CD4-positive, CD25-positive, alpha-beta regulatory T cell (primary cell): ENCODE data around the gene DNAJC24. TPM values are rescaled to one million over a fixed set of nuclear protein-coding genes. Genes with fewer than 3 reads are reported as not detected.

Experiments used
- ATAC-seq, 2 donors: fragments of 150-1000 bp; cut with Tn5 transposase; one replicate each; pipeline ENCODE4 v1.10.0; 2021; ENCODE audit warnings: low read depth in 2 of 2, moderate number of reproducible peaks in 2 of 2, moderate library complexity in 1 of 2
- DNase-seq, 3 donors: peaks; one replicate each; pipeline versions ENCODE4 v3.0.0 to v3.0.0-alpha.2; 2012 to 2022; ENCODE audit warnings: mixed read lengths in 1 of 3
- H3K27ac ChIP-seq: one replicate; pipeline ENCODE4 v1.7.0; 2013; ENCODE audit warnings: mild to moderate bottlenecking, low read length; ENCODE audit not compliant: insufficient read depth, poor library complexity, severe bottlenecking
- H3K27me3 ChIP-seq: one replicate; pipeline ENCODE4 v1.7.0; 2013; ENCODE audit warnings: low read length; ENCODE audit not compliant: control insufficient read depth, insufficient read depth
- H3K36me3 ChIP-seq: one replicate; pipeline ENCODE4 v1.7.0; 2013; ENCODE audit warnings: mild to moderate bottlenecking, low read length, moderate library complexity; ENCODE audit not compliant: control insufficient read depth, insufficient read depth
- H3K4me1 ChIP-seq: 2 replicates; pipeline ENCODE4 v1.7.0; 2013; ENCODE audit warnings: mild to moderate bottlenecking, low read length; ENCODE audit not compliant: insufficient read depth, control insufficient read depth, poor library complexity, severe bottlenecking
- H3K4me3 ChIP-seq: one replicate; pipeline ENCODE4 v1.7.0; 2013; ENCODE audit warnings: low read depth, mild to moderate bottlenecking, low read length, moderate library complexity
- H3K9me3 ChIP-seq, 2 experiments: 1 replicate in 1 of 2; 2 replicates in 1 of 2; pipeline ENCODE4 v1.7.0; 2013; ENCODE audit warnings: low read length in 2 of 2, mild to moderate bottlenecking in 1 of 2, moderate library complexity in 1 of 2; ENCODE audit not compliant: control insufficient read depth in 2 of 2
- H3K27ac Mint-ChIP-seq, 3 donors: one replicate each; pipeline ENCODE4 v1.8.0; 2020 to 2022; ENCODE audit warnings: mild to moderate bottlenecking in 3 of 3, mixed read lengths in 3 of 3, moderate library complexity in 2 of 3
- H3K27me3 Mint-ChIP-seq: one replicate; pipeline ENCODE4 v1.8.0; 2022; ENCODE audit warnings: mild to moderate bottlenecking, mixed read lengths
- H3K36me3 Mint-ChIP-seq: one replicate; pipeline ENCODE4 v1.8.0; 2020; ENCODE audit warnings: mixed read lengths
- H3K4me1 Mint-ChIP-seq, 4 donors: one replicate each; pipeline ENCODE4 v1.8.0; 2020 to 2022; ENCODE audit warnings: mixed read lengths in 4 of 4, mild to moderate bottlenecking in 1 of 4
- H3K4me3 Mint-ChIP-seq, 4 donors: one replicate each; pipeline ENCODE4 v1.8.0; 2020 to 2022; ENCODE audit warnings: mild to moderate bottlenecking in 4 of 4, mixed read lengths in 4 of 4, moderate library complexity in 3 of 4
- H3K9me3 Mint-ChIP-seq, 7 donors: one replicate each; pipeline ENCODE4 v1.8.0; 2020 to 2022; ENCODE audit warnings: mixed read lengths in 7 of 7, mild to moderate bottlenecking in 3 of 7, moderate library complexity in 2 of 7
- polyA plus RNA-seq, 4 donors: library from polyadenylated mRNA; unstranded; fragments of 300-500 nt; fragmentation: Illumina TruSeq; gene quantifications; one replicate each; pipeline ENCODE4 v1.2.3, GENCODE V29; 2021
- total RNA-seq: library from RNA; stranded (reverse); gene quantifications from one replicate; pipeline ENCODE4 v1.2.3, GENCODE V29; 2022

Gene DNAJC24
- total and polyA plus RNA-seq, 5 donors from 2014 or later = 8.2 to 13.5 (median 10.9) TPM

- Histone ChIP-seq H3K36me3 (peaks cover 9% of the 10 kb centered on the region), H3K9me3 (no peaks in the 10 kb centered on the region), H3K27ac (no peak overlapping the region), H3K4me1 (no peaks in the 10 kb centered on the region), H3K27me3 (no peaks in the 10 kb centered on the region), H3K4me3 (no peak overlapping the region)
- Mint-ChIP-seq H3K9me3 (peaks cover 0 to 1% (median 0%) of the 10 kb centered on the region in 7 donors), H3K36me3 (peaks cover 15% of the 10 kb centered on the region), H3K27me3 (no peaks in the 10 kb centered on the region), H3K4me3 (no peak overlapping the region), H3K4me1 (peaks cover 0 to 9% (median 5%) of the 10 kb centered on the region in 4 donors), H3K27ac (no peak overlapping the region)
- DNase-seq = no peak
- no peak for ATAC-seq
Measured at GRCh38 chr11:31417357-31417756, 47.7 kb downstream of the DNAJC24 start.

GRCh38 chr11:31417816-31418215, 48.2 kb downstream of the DNAJC24 start:
- no peak overlapping the region for H3K27ac Mint-ChIP-seq

GRCh38 chr11:31419138-31419537, 49.5 kb downstream of the DNAJC24 start:
- Mint-ChIP-seq H3K27ac (no peak overlapping the region), H3K4me1 (peaks cover 0 to 7% (median 0%) of the 10 kb centered on the region in 4 donors), H3K36me3 (peaks cover 11% of the 10 kb centered on the region), H3K9me3 (no peaks in the 10 kb centered on the region), H3K27me3 (no peaks in the 10 kb centered on the region), H3K4me3 (no peak overlapping the region)
- Histone ChIP-seq H3K36me3 (peaks cover 9% of the 10 kb centered on the region), H3K9me3 (no peaks in the 10 kb centered on the region), H3K4me1 (no peaks in the 10 kb centered on the region), H3K4me3 (no peak overlapping the region), H3K27me3 (no peaks in the 10 kb centered on the region), H3K27ac (no peak overlapping the region)
- no peak for DNase-seq
- ATAC-seq = no peak

More at GRCh38 chr11:31417816-31418215, 48.2 kb downstream of the DNAJC24 start:
- DNase-seq = no peak
- no peaks in the 10 kb centered on the region for H3K27me3 ChIP-seq
- H3K27ac ChIP-seq = no peak overlapping the region
- H3K27me3 Mint-ChIP-seq = no peaks in the 10 kb centered on the region
- H3K9me3 Mint-ChIP-seq = no peaks in the 10 kb centered on the region
- H3K36me3 Mint-ChIP-seq = peaks cover 15% of the 10 kb centered on the region
- no peak overlapping the region for H3K4me3 Mint-ChIP-seq
- no peak overlapping the region for H3K4me3 ChIP-seq
- H3K36me3 ChIP-seq = peaks cover 9% of the 10 kb centered on the region
- peaks cover 0 to 7% (median 3%) of the 10 kb centered on the region in 4 donors for H3K4me1 Mint-ChIP-seq
- no peaks in the 10 kb centered on the region for H3K9me3 ChIP-seq
- no peaks in the 10 kb centered on the region for H3K4me1 ChIP-seq
- no peak for ATAC-seq

- Mint-ChIP-seq H3K27me3 (no peaks in the 10 kb centered on the region), H3K27ac (no peak overlapping the region), H3K36me3 (peaks cover 11% of the 10 kb centered on the region), H3K4me3 (no peak overlapping the region), H3K4me1 (peaks cover 0 to 7% (median 0%) of the 10 kb centered on the region in 4 donors), H3K9me3 (no peaks in the 10 kb centered on the region)
- Histone ChIP-seq H3K4me3 (no peak overlapping the region), H3K4me1 (no peaks in the 10 kb centered on the region), H3K27ac (no peak overlapping the region), H3K27me3 (no peaks in the 10 kb centered on the region), H3K9me3 (no peaks in the 10 kb centered on the region), H3K36me3 (peaks cover 8% of the 10 kb centered on the region)
- no peak for ATAC-seq
- no peak for DNase-seq
Measured at GRCh38 chr11:31419669-31420068, 50.0 kb downstream of the DNAJC24 start.

- Mint-ChIP-seq H3K36me3 (peaks cover 9% of the 10 kb centered on the region), H3K9me3 (no peaks in the 10 kb centered on the region), H3K4me3 (no peak overlapping the region), H3K27ac (no peak overlapping the region), H3K4me1 (peaks cover 0 to 7% (median 0%) of the 10 kb centered on the region in 4 donors), H3K27me3 (no peaks in the 10 kb centered on the region)
- H3K4me3 ChIP-seq = no peak overlapping the region
- no peaks in the 10 kb centered on the region for H3K9me3 ChIP-seq
- no peaks in the 10 kb centered on the region for H3K4me1 ChIP-seq
- no peak overlapping the region for H3K27ac ChIP-seq
- ATAC-seq (no peak), DNase-seq (no peak)
- peaks cover 5% of the 10 kb centered on the region for H3K36me3 ChIP-seq
- H3K27me3 ChIP-seq = no peaks in the 10 kb centered on the region
Measured at GRCh38 chr11:31421820-31422219, 52.2 kb downstream of the DNAJC24 start.

- Histone ChIP-seq H3K4me1 (no peaks in the 10 kb centered on the region), H3K36me3 (peaks cover 10% of the 10 kb centered on the region), H3K9me3 (no peaks in the 10 kb centered on the region), H3K4me3 (no peak overlapping the region), H3K27me3 (no peaks in the 10 kb centered on the region), H3K27ac (no peak overlapping the region)
- ATAC-seq = no peak
- Mint-ChIP-seq H3K27me3 (no peaks in the 10 kb centered on the region), H3K9me3 (no peaks in the 10 kb centered on the region), H3K36me3 (peaks cover 10% of the 10 kb centered on the region), H3K27ac (no peak overlapping the region), H3K4me3 (no peak overlapping the region), H3K4me1 (peaks cover 0 to 7% (median 0%) of the 10 kb centered on the region in 4 donors)
- no peak for DNase-seq
Measured at GRCh38 chr11:31422703-31423102, 53.0 kb downstream of the DNAJC24 start.

GRCh38 chr11:31424652-31425051, 55.0 kb downstream of the DNAJC24 start:
- H3K4me1 ChIP-seq = no peaks in the 10 kb centered on the region
- no peak overlapping the region for H3K27ac Mint-ChIP-seq
- H3K36me3 ChIP-seq = peaks cover 10% of the 10 kb centered on the region
- DNase-seq (no peak), ATAC-seq (no peak)
- no peak overlapping the region for H3K4me3 Mint-ChIP-seq
- no peaks in the 10 kb centered on the region for H3K27me3 ChIP-seq
- H3K4me3 ChIP-seq = no peak overlapping the region
- H3K27me3 Mint-ChIP-seq = no peaks in the 10 kb centered on the region
- H3K4me1 Mint-ChIP-seq = peaks cover 0 to 6% (median 2%) of the 10 kb centered on the region in 4 donors
- H3K36me3 Mint-ChIP-seq = peaks cover 13% of the 10 kb centered on the region
- no peaks in the 10 kb centered on the region for H3K9me3 Mint-ChIP-seq
- no peaks in the 10 kb centered on the region for H3K9me3 ChIP-seq
- H3K27ac ChIP-seq = no peak overlapping the region

GRCh38 chr11:31433851-31434250, 64.2 kb downstream of the DNAJC24 start:
- Mint-ChIP-seq H3K9me3 (peaks cover 0 to 2% (median 0%) of the 10 kb centered on the region in 7 donors), H3K27ac (no peak overlapping the region), H3K4me1 (peaks cover 0 to 11% (median 4%) of the 10 kb centered on the region in 4 donors), H3K36me3 (peaks cover 24% of the 10 kb centered on the region), H3K4me3 (no peak overlapping the region), H3K27me3 (no peaks in the 10 kb centered on the region)
- Histone ChIP-seq H3K9me3 (peaks cover 0 to 2% of the 10 kb centered on the region in 2 experiments), H3K4me3 (no peak overlapping the region), H3K4me1 (no peaks in the 10 kb centered on the region), H3K27me3 (no peaks in the 10 kb centered on the region), H3K36me3 (peaks cover 4% of the 10 kb centered on the region), H3K27ac (no peak overlapping the region)
- DNase-seq = no peak
- ATAC-seq = no peak
